ENCODE data around the gene TUSC2. TPM values are rescaled to one million over a fixed set of nuclear protein-coding genes. Genes with fewer than 3 reads are reported as not detected.
A peak's percentile ranks its signal among the peaks of the same experiment; 100 is the strongest.

TUSC2 gene
- total RNA-seq, 2 experiments from 2014 or later, result 23.1 to 24.7 TPM

GRCh38 chr3:50297384-50297775 is 30.6 kb downstream of the TUSC2 start:
- no peak for TF ChIP-seq CTCF (IDR thresholded peaks at IDR 0.05)
- Histone ChIP-seq H3K27ac (ENCODE audit: low read depth in 1 of 2, low read length in 2 of 2) (no peak overlapping the region), H3K36me3 (ENCODE audit: insufficient read depth, low read length) (no peaks in the 10 kb centered on the region), H3K9me3 (ENCODE audit: control insufficient read depth in 1 of 2, insufficient read depth in 1 of 2, low read length in 2 of 2) (no peaks in the 10 kb centered on the region), H3K27me3 (ENCODE audit: control insufficient read depth in 1 of 2, insufficient read depth in 2 of 2, low read length in 2 of 2) (no peaks in the 10 kb centered on the region), H3K4me1 (ENCODE audit: insufficient read depth, low read length) (peaks cover 38% of the 10 kb centered on the region), H3K4me3 (ENCODE audit: low read length) (no peak overlapping the region)
- H3K4me1 Mint-ChIP-seq (ENCODE audit: low read depth), result peaks cover 39% of the 10 kb centered on the region
- peak overlapping the region; percentile 99 for H3K27ac Mint-ChIP-seq
- H3K27me3 Mint-ChIP-seq, result no peaks in the 10 kb centered on the region
- no peaks in the 10 kb centered on the region for H3K9me3 Mint-ChIP-seq
- ChIA-PET CTCF (interaction anchor here (2.5 kb wide), 1 partner anchor 103 kb away, joined by 10 read pairs; no protein-coding TSS in a partner anchor), POLR2A (interaction anchor here (2.9 to 3.4 kb wide), 2 partner anchors 23 to 54 kb away, joined by 25 to 42 read pairs; partner anchors contain the start of genes CYB561D2 and NPRL2)
- DNase-seq (no peak), ATAC-seq (ENCODE audit: poor library complexity) (no peak)
- peaks cover 9% of the 10 kb centered on the region for H3K36me3 Mint-ChIP-seq (ENCODE audit: low read depth)
- intact Hi-C loops (cut with DNase I, micrococcal nuclease), result loop anchor here (5.0 kb wide), 2 partner anchors 40 to 885 kb away; partner anchors contain the start of genes RHOA (in 1 of the 2) and TCTA (in 1 of the 2)
- peak overlapping the region; percentile 99 for H3K4me3 Mint-ChIP-seq

DNA sequence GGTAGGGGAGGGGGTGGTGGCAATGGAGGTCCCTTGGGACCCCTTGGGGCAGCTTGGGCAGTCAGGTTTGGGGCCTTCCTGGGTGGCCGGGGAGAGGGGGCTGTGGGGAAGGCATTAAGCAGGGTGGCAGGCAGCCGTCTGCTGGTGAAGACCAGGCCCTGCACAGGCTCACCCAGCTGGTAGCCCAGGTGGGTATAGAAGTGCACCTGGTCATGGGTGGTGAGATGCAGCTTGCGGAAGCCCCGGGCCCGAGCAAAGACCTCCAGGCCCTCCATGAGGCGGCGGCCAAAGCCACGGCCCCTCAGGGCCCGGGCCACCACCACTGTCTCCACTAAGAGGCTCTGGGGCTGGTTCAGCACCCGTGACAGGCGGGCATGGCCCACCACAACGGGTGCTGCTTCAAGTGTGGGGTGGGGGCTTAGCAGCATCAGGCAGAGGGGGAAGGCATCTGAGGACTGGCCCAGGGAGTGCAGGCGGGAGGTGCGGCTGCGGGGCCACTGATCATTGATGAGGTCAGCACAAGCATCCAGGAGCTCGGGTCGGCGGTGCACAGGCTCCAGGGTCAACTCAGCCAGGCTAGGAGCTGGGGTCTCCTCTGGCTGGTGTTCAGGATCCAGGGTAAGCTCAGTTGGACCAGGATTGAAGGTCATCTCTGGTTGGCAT is 31.2 kb downstream of the TUSC2 start:
- H3K27ac Mint-ChIP-seq, result peak overlapping the region; percentile 99
- POLR2A ChIA-PET, result interaction anchor here (1.2 to 3.4 kb wide), 2 partner anchors 40 to 54 kb away, joined by 6 to 42 read pairs; partner anchors contain the start of genes CYB561D2 and NPRL2
- no peaks in the 10 kb centered on the region for H3K9me3 ChIP-seq (ENCODE audit: control insufficient read depth in 1 of 2, insufficient read depth in 1 of 2, low read length in 2 of 2)
- peaks cover 43% of the 10 kb centered on the region for H3K4me1 Mint-ChIP-seq (ENCODE audit: low read depth)
- CTCF ChIA-PET, result no interaction called here
- no peak overlapping the region for H3K4me3 ChIP-seq (ENCODE audit: low read length)
- intact Hi-C loops (cut with DNase I, micrococcal nuclease), result loop anchor here (5.0 kb wide), 2 partner anchors 40 to 885 kb away; partner anchors contain the start of genes RHOA (in 1 of the 2) and TCTA (in 1 of the 2)
- DNase-seq, result peak in 1 of 14 experiments; percentile 42
- H3K4me3 Mint-ChIP-seq, result peak overlapping the region; percentile 83
- H3K27me3 ChIP-seq (ENCODE audit: control insufficient read depth in 1 of 2, insufficient read depth in 2 of 2, low read length in 2 of 2), result no peaks in the 10 kb centered on the region
- no peaks in the 10 kb centered on the region for H3K9me3 Mint-ChIP-seq
- peaks cover 12% of the 10 kb centered on the region for H3K36me3 Mint-ChIP-seq (ENCODE audit: low read depth)
- H3K27me3 Mint-ChIP-seq, result no peaks in the 10 kb centered on the region
- no peak for ATAC-seq (ENCODE audit: poor library complexity)
- TF ChIP-seq CTCF (IDR thresholded peaks at IDR 0.05), result no peak
- peaks cover 39% of the 10 kb centered on the region for H3K4me1 ChIP-seq (ENCODE audit: insufficient read depth, low read length)
- H3K27ac ChIP-seq (ENCODE audit: low read depth in 1 of 2, low read length in 2 of 2), result no peak overlapping the region
- no peaks in the 10 kb centered on the region for H3K36me3 ChIP-seq (ENCODE audit: insufficient read depth, low read length)

DNA sequence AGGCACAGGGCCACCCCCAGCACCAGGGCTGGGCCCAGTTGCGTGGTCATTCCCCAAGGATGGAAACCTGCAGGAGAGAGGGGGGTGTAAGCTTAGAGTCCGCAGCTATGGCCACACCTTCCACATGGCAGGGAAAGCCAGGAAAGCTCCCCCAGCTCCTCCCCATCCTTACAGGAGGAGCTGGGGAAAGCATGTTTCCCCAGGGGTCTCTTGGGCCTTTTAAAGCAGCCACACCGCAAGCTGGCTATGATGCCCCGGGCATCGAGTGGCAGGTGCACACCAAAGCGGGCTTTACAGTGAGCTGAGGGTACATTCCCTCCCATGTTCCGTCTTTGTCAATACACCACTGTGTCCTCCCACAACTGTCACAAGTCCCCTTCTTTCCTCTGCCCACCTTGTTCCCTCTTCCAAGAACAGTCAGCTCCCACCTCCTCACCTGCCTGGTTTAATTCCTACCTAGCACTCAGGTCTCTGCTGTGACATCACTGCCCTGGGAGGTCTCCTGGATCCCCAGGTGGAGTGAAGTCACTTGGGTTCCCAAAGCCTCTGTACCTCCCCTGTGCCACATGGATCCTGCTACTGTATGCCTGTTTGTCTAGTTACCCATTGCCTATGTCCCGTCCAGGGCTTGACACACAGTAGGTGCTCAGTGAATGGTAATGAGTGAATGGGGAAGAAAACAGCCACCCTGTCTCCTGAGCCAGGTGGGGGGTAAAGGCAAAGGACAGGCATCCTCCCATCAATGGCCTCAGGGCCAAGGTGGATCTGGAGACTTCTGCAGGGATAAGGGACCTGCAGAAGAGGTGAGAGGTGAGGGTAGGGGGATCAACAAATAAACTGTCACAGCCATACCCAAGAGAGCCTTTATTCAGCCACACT is 32.2 kb downstream of the TUSC2 start:
- no peaks in the 10 kb centered on the region for H3K27me3 Mint-ChIP-seq
- no peaks in the 10 kb centered on the region for H3K9me3 Mint-ChIP-seq
- Histone ChIP-seq H3K27ac (ENCODE audit: low read depth in 1 of 2, low read length in 2 of 2) (no peak overlapping the region), H3K4me1 (ENCODE audit: insufficient read depth, low read length) (peaks cover 50% of the 10 kb centered on the region), H3K9me3 (ENCODE audit: control insufficient read depth in 1 of 2, insufficient read depth in 1 of 2, low read length in 2 of 2) (no peaks in the 10 kb centered on the region), H3K36me3 (ENCODE audit: insufficient read depth, low read length) (no peaks in the 10 kb centered on the region), H3K27me3 (ENCODE audit: control insufficient read depth in 1 of 2, insufficient read depth in 2 of 2, low read length in 2 of 2) (no peaks in the 10 kb centered on the region), H3K4me3 (ENCODE audit: low read length) (no peak overlapping the region)
- TF ChIP-seq CTCF (IDR thresholded peaks at IDR 0.05), result no peak
- ChIA-PET CTCF (no interaction called here), POLR2A (interaction anchor here (0.6 to 1.2 kb wide), 2 partner anchors 41 to 1014 kb away, joined by 3 to 6 read pairs; no protein-coding TSS in a partner anchor)
- intact Hi-C loops (cut with DNase I, micrococcal nuclease), result loop anchor here (5.0 kb wide), 2 partner anchors 42 to 883 kb away; partner anchors contain the start of genes RHOA (in 1 of the 2) and TCTA (in 1 of the 2)
- H3K36me3 Mint-ChIP-seq (ENCODE audit: low read depth), result peaks cover 17% of the 10 kb centered on the region
- DNase-seq (peak in 1 of 14 experiments; percentile 34), ATAC-seq (ENCODE audit: poor library complexity) (no peak)
- H3K4me1 Mint-ChIP-seq (ENCODE audit: low read depth), result peaks cover 49% of the 10 kb centered on the region
- peak overlapping the region; percentile 27 for H3K4me3 Mint-ChIP-seq
- no peak overlapping the region for H3K27ac Mint-ChIP-seq

All from CD4-positive, alpha-beta T cell (primary cell).